Esophagus muscularis mucosa (tissue), 4 donors: ENCODE measurements around the gene APOH. TPM values are rescaled to one million over a fixed set of nuclear protein-coding genes. Genes with fewer than 3 reads are reported as not detected.

ENCODE experiments used
- DNase-seq: peaks from one replicate; pipeline ENCODE4 v3.0.0-alpha.2; 2017; ENCODE audit errors: extremely low spot score
- H3K27ac ChIP-seq, 4 donors: fragments of 200-600 bp; sonication (generic); replicated peaks in 1 of 4; 1 replicate in 3 of 4; 2 replicates in 1 of 4; pipeline ENCODE4 v1.5.1; 2016 to 2019; ENCODE audit warnings: mild to moderate bottlenecking in 1 of 4
- H3K27me3 ChIP-seq, 4 donors: fragments of 200-600 bp; sonication (generic); one replicate each; pipeline versions ENCODE4 v1.5.1 to v1.6.0; 2016 to 2019
- H3K36me3 ChIP-seq, 4 donors: fragments of 200-600 bp; sonication (generic); one replicate each; pipeline ENCODE4 v1.5.1; 2016 to 2019
- H3K4me1 ChIP-seq, 4 donors: fragments of 200-600 bp; sonication (generic); one replicate each; pipeline ENCODE4 v1.5.1; 2016 to 2019
- H3K4me3 ChIP-seq, 4 donors: fragments of 200-600 bp; sonication (generic); 1 replicate in 2 of 4; 2 replicates in 2 of 4; pipeline ENCODE4 v1.5.1; 2016 to 2019; ENCODE audit warnings: mild to moderate bottlenecking in 4 of 4, moderate library complexity in 1 of 4
- H3K9me3 ChIP-seq, 4 donors: fragments of 200-600 bp; sonication (generic); 1 replicate in 3 of 4; 2 replicates in 1 of 4; pipeline ENCODE4 v1.5.1; 2016 to 2019
- EP300 ChIP-seq: sonication (generic); formaldehyde crosslinking; IDR thresholded peaks from one replicate; pipeline ENCODE4 v1.6.1; 2017; ENCODE audit warnings: antibody characterized with exemption
- POLR2A ChIP-seq: fragments of 450-650 bp; IDR thresholded peaks from one replicate; pipeline ENCODE4 v1.6.1; 2017; ENCODE audit warnings: antibody characterized with exemption, moderate library complexity, mild to moderate bottlenecking, low read depth
- POLR2AphosphoS5 ChIP-seq, 2 donors: sonication (generic); formaldehyde crosslinking; IDR thresholded peaks; one replicate each; pipeline ENCODE4 v1.6.1; 2017; ENCODE audit warnings: antibody characterized with exemption in 2 of 2
- WGBS: methylation state at CpG from one replicate; pipeline ENCODE4 v1.1.5; 2018; 5-methylcytosine and 5-hydroxymethylcytosine counted together
- intact Hi-C: fragments of 100-400 bp; cut with DNase I; formaldehyde crosslinking; loops from one replicate; pipeline ENCODE4 v1.15.1; 2023
- total RNA-seq, 4 donors: library from RNA; depleted of rRNA; stranded (reverse); fragments of >200 nt; gene quantifications; one replicate each; pipeline versions ENCODE4 v1.1.0 to v1.2.1, GENCODE V29; 2016
- TF ChIP-seq, protein P1 (sequence below), 3 experiments: fragments of 200-600 bp in 2 of 3; fragments of 450-650 bp in 1 of 3; sonication (generic) in 2 of 3; IDR thresholded peaks; one replicate each; pipeline ENCODE4 v1.5.1; 2017 to 2019; ENCODE audit warnings: antibody characterized with exemption in 3 of 3, mild to moderate bottlenecking in 2 of 3, moderate library complexity in 1 of 3

The APOH gene, protein sequence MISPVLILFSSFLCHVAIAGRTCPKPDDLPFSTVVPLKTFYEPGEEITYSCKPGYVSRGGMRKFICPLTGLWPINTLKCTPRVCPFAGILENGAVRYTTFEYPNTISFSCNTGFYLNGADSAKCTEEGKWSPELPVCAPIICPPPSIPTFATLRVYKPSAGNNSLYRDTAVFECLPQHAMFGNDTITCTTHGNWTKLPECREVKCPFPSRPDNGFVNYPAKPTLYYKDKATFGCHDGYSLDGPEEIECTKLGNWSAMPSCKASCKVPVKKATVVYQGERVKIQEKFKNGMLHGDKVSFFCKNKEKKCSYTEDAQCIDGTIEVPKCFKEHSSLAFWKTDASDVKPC
- not detected for total RNA-seq

DNA sequence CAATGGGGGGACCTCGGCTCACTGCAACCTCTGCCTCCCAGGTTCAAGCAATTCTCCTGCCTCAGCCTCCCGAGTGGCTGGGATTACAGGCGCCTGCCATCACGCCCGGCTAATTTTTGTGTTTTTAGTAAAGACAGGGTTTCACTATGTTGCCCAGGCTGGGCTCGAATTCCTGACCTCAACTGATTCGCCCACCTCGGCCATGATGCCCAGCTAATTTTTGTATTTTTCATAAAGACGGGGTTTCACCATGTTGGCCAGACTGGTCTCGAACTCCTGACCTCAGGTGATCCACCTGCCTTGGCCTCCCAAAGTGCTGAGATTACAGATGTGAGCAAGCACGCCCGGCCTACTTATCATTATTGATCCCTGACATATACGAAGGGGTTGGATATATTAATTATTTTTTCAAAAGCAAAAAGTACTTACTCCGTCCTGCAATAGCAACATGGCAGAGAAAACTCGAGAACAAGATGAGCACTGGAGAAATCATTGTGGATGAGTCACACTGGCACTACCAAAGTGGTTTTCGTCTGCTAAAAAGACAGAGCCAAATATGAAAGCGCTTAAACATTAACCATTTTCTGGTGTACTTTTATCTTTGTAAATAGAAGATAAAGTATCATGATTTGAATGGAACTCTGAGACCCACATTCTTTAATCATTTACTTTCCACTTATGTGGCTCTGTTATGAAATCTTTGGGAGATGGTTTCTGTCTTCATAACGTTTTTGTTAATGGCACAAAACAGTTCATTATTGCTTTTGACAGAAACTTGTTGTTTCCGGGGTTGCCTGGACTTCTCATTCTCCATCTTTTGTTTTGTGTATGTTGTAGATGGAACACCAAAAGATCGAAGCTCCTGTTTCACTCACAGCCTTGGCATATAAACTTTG is at the start of gene APOH:
TSS of gene APOH (minus strand) at position 529 of the 896 bp plus-strand sequence. CDS start at position 493, 36 bp downstream.
- H3K27me3 ChIP-seq = no peaks in the 10 kb centered on the region
- no peaks in the 10 kb centered on the region for H3K4me1 ChIP-seq
- no peak for DNase-seq
- intact Hi-C loops = no loop called here
- H3K27ac ChIP-seq = no peak within 1 kb of the TSS
- H3K9me3 ChIP-seq = no peaks in the 10 kb centered on the region
- WGBS = 91% methylated on average over 20 of the region's 20 CpGs
- H3K36me3 ChIP-seq = no peaks in the 10 kb centered on the region
- TF ChIP-seq POLR2A (no peak), EP300 (no peak), POLR2AphosphoS5 (IDR thresholded peaks at IDR 0.05) (no peak)
- TF ChIP-seq, protein P1, sequence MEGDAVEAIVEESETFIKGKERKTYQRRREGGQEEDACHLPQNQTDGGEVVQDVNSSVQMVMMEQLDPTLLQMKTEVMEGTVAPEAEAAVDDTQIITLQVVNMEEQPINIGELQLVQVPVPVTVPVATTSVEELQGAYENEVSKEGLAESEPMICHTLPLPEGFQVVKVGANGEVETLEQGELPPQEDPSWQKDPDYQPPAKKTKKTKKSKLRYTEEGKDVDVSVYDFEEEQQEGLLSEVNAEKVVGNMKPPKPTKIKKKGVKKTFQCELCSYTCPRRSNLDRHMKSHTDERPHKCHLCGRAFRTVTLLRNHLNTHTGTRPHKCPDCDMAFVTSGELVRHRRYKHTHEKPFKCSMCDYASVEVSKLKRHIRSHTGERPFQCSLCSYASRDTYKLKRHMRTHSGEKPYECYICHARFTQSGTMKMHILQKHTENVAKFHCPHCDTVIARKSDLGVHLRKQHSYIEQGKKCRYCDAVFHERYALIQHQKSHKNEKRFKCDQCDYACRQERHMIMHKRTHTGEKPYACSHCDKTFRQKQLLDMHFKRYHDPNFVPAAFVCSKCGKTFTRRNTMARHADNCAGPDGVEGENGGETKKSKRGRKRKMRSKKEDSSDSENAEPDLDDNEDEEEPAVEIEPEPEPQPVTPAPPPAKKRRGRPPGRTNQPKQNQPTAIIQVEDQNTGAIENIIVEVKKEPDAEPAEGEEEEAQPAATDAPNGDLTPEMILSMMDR (IDR thresholded peaks at IDR 0.05) = no peak
- H3K4me3 ChIP-seq = no peak within 1 kb of the TSS

DNA sequence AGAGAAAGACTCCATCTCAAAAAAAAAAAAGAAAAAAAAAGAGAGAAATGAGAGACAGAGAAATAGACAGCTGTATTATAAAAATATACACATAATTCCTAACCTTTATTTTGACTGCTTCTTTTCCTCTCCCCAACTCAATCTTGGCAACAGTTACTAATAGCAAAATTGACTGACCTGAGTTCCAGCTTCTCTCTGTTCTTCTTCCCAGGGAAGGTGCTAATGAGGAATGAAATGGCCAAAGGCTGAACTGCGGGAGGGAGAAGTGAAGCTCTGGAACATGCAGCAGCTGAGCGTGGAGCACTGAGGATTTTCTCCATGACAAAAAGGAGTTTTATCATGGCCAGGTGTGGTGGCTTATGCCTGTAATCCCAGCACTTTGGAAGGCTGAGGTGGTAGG is 48.0 kb upstream of the APOH start:
- Histone ChIP-seq H3K36me3 (no peaks in the 10 kb centered on the region), H3K9me3 (no peaks in the 10 kb centered on the region), H3K27me3 (no peaks in the 10 kb centered on the region), H3K4me3 (no peak overlapping the region), H3K27ac (no peak overlapping the region), H3K4me1 (peaks cover 0 to 17% (median 11%) of the 10 kb centered on the region in 4 donors)
- WGBS = 91% methylated on average over 2 of the region's 2 CpGs
- no peak for DNase-seq
- TF ChIP-seq, protein P1 (IDR thresholded peaks at IDR 0.05) = no peak
- TF ChIP-seq EP300 = no peak
- TF ChIP-seq POLR2A = no peak
- no peak for TF ChIP-seq POLR2AphosphoS5 (IDR thresholded peaks at IDR 0.05)
- intact Hi-C loops = no loop called here

DNA sequence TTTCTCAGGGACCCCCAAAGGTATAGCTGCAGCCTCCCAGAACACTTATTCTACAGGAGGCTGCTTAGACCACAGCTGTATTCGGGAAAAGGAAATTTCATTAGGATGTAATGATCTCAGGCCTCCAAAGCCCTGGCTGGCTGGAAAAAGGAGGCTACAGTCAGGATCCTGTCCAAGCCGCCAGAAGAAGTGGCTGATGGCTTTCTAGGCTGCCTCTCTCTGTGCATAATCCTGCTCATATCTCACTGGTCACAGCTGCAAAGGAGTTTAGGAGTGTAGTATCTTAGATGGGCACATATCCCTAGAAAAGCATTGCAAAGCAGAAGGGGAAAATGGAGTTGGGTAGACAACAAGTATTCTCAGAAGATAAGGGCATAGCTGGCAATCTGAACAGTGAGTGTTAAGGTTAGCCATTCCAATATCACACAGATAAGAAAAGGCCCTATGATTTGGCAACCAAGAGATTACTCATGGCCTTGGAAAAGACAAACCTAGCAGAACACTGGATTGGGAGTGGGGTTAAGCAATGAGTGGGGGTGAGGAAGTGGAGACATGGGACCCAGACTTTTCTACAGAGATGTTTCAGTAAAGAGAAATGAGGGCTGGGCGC is 47.2 kb upstream of the APOH start:
- intact Hi-C loops = no loop called here

DNA sequence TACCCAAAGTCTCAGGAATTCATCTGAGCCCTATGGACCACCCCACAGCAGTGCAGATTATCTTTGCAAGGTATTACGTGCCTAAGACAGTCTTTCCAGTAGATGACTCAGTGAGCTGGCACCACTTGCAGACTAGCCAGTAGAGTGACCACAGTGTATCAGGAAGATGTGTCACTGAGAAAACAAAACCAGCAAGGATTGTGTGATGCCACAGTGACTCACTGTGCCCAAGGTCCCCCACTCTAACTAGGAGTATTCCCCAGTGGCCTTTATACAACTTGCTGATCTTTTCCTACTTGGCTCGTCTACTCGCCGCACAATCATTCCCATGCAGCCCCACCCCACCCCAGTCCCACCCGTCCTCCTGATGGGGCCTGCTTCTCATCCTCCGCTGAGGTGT is 46.4 kb upstream of the APOH start:
- WGBS = 62% methylated on average over 6 of the region's 6 CpGs

More for the DNA sequence above, 47.2 kb upstream of the APOH start:
- WGBS = 86% methylated on average over 3 of the region's 3 CpGs
- Histone ChIP-seq H3K36me3 (no peaks in the 10 kb centered on the region), H3K9me3 (peaks cover 0 to 4% (median 2%) of the 10 kb centered on the region in 4 donors), H3K27ac (no peak overlapping the region), H3K27me3 (no peaks in the 10 kb centered on the region), H3K4me1 (peaks cover 0 to 17% (median 11%) of the 10 kb centered on the region in 4 donors), H3K4me3 (no peak overlapping the region)
- TF ChIP-seq EP300 (no peak), POLR2AphosphoS5 (IDR thresholded peaks at IDR 0.05) (no peak), POLR2A (no peak)
- TF ChIP-seq, protein P1 (IDR thresholded peaks at IDR 0.05) = no peak
- no peak for DNase-seq

More for the DNA sequence above, 46.4 kb upstream of the APOH start:
- DNase-seq = no peak
- Histone ChIP-seq H3K27ac (no peak overlapping the region), H3K4me3 (no peak overlapping the region), H3K4me1 (peaks cover 0 to 17% (median 11%) of the 10 kb centered on the region in 4 donors), H3K27me3 (no peaks in the 10 kb centered on the region), H3K9me3 (peaks cover 0 to 7% (median 3%) of the 10 kb centered on the region in 4 donors), H3K36me3 (no peaks in the 10 kb centered on the region)
- intact Hi-C loops = no loop called here
- TF ChIP-seq, protein P1 (IDR thresholded peaks at IDR 0.05) = no peak
- no peak for TF ChIP-seq POLR2AphosphoS5 (IDR thresholded peaks at IDR 0.05)
- TF ChIP-seq EP300 = no peak
- TF ChIP-seq POLR2A = no peak
